D721Med (cell line): Measurements from ENCODE around the gene ELF1.

Source experiments
- DNase-seq: peaks from one replicate; pipeline ENCODE4 v3.0.0; 2011; ENCODE audit warnings: low spot score; ENCODE audit not compliant: insufficient read length
- FAIRE-seq: peaks from 2 replicates; lab custom pipeline; 2011; peaks lifted over from hg19 to GRCh38; lab: Jason Lieb, UNC
- TF ChIP-seq, protein P1 (sequence below): IDR thresholded peaks from 2 replicates; pipeline ENCODE4 v1.5.1; 2012; ENCODE audit warnings: mild to moderate bottlenecking, control low read depth; ENCODE audit not compliant: insufficient read depth; ENCODE audit errors: missing control alignments

The ELF1 gene

DNA sequence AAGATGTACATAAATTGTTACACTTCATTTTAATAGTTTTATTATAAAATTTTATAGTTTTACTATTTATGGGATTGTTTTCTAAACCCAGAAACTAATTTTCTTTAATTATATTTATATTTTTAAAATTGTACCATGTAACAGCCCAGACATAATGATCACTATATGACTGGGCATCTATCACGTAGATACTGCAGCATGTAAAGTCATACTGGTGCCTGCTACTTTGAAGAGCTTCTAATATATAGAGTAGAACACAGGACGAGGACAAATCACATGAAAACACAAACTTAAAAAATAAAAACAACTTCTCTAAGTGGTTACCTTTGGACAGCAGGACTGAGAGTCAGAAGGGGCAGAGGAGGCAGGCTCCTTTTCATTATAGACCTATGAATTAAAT, 5.3 kb downstream of the ELF1 start:
- TF ChIP-seq, protein P1, sequence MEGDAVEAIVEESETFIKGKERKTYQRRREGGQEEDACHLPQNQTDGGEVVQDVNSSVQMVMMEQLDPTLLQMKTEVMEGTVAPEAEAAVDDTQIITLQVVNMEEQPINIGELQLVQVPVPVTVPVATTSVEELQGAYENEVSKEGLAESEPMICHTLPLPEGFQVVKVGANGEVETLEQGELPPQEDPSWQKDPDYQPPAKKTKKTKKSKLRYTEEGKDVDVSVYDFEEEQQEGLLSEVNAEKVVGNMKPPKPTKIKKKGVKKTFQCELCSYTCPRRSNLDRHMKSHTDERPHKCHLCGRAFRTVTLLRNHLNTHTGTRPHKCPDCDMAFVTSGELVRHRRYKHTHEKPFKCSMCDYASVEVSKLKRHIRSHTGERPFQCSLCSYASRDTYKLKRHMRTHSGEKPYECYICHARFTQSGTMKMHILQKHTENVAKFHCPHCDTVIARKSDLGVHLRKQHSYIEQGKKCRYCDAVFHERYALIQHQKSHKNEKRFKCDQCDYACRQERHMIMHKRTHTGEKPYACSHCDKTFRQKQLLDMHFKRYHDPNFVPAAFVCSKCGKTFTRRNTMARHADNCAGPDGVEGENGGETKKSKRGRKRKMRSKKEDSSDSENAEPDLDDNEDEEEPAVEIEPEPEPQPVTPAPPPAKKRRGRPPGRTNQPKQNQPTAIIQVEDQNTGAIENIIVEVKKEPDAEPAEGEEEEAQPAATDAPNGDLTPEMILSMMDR, result no peak
- FAIRE-seq (no peak), DNase-seq (no peak)

DNA sequence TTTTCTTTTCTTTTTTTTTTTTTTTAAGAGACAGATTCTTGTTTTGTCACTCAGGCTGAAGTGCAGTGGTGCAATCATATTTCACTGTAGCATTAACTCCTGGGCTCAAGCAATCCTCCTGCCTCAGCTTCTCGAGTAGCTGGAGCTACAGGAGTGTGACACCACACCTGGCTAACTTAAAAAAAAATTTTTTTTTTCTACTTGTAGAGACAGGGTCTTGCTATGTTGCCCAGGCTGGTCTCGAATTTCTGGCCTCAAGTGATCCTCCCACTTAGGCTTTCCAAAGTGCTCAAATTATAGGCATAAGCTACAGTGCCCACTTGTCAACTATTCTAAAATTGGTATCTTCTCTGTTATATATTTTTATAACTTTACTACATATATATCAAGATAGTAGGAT, 6.6 kb downstream of the ELF1 start:
- FAIRE-seq, result no peak
- no peak for DNase-seq
- TF ChIP-seq, protein P1, result no peak

DNA sequence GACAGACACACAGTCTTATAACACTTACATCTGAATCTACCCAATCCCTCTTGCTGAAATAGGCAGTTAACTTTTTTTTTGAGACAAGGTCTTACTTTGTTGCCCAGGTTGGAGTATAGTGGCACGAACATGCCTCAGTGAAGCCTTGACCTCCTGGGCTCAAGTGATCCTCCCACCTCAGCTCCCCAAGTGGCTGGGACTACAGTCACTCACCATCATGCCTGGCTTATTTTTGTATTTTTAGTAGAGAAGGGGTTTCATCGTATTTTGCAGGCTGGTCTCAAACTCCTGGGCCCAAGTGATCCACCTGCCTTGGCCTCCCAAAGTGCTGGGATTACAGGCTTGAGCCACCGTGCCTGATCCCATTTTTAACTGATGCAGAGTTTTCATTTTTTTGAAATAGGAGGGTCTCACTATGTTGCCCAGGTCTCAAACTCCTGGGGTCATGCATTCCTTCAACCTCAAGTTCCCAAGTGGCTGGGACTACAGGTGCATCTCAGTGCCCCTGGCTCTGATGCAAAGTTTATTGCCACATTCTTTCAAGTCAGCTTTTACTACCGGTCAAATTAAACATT, 7.6 kb downstream of the ELF1 start:
- FAIRE-seq, result no peak
- TF ChIP-seq, protein P1, result no peak
- DNase-seq, result no peak

DNA sequence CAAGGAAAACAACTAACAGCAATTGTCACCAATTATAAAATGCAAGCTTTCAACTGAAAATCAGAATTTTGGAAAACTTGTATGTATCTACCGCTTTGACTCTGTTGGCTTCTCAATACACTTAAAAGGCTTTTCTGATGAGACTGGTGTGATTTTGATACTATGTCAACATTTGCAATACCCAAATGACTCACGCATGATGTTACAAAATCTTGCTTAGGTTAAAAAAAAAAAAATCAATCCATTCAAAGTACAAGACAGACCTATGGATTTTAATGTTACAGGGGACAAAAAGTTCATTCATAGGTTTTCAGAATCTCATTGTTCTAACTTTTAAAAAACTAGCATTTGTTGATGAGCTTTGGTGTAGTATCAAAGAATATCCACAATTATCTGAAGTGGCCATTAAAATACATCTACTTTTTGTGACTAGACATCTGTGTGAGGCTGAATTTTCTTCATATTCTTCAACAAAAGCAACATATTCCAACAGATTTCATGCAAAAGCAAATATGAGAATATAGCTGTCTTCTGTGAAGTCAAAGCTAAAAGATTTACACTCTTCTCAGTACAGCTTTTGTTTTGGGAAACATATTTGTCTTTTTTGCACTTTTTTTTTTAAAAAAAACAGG, 10.7 kb downstream of the ELF1 start:
- TF ChIP-seq, protein P1, result no peak
- FAIRE-seq, result no peak
- DNase-seq, result no peak

DNA sequence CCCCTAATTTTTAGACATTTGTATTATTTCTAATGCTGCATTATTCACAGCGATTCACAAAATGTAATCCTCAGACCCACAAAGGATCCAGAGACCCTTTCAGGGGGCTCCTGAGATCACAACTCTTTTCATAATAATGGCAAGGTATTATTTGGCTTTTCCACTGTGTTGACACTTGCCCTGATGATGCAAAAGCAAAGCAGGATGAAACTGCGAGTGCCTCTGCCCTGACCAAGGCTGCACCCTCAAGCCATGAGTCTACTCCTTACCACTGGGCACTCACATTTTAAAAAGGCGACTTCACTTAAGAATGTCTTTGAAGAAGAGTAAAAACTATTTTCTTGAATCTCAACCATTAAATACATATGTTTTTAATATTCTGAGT, 11.4 kb downstream of the ELF1 start:
- FAIRE-seq, result no peak
- TF ChIP-seq, protein P1, result no peak
- no peak for DNase-seq

DNA sequence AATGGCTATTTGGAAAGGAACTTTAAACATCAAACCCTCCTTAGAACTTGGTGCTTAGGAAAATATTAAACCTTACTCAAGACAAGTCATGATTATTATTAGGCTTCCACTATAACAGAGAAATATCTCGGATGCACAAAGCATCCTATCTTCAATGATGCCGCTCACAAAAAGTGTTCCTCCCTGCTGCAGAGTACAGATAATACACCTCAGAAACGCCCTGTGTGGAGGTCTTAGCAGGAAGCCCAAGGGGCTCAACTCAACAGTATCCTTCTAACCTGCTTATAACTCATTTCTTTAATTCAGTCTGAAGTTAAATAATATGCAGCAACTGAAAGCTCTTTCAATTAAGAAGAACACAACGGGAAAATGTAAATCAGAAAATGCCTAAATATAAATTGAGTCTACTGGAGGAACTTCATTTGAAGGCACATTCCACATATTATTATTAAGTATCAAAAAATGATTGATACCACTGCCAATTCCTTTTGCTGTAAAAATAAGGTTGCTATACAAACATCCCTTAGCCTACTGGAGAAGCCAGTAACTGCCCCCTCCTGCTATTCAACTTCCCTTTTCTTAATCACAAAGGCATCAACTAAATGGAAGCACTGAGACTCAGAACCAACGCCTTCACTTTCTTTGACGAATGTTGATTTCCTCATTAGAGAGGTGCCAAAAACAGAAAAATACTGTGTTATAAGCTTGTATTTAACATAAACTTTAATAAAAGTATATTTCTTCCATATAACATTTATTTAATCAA, 12.0 kb downstream of the ELF1 start:
- no peak for DNase-seq
- TF ChIP-seq, protein P1, result no peak
- FAIRE-seq, result no peak

DNA sequence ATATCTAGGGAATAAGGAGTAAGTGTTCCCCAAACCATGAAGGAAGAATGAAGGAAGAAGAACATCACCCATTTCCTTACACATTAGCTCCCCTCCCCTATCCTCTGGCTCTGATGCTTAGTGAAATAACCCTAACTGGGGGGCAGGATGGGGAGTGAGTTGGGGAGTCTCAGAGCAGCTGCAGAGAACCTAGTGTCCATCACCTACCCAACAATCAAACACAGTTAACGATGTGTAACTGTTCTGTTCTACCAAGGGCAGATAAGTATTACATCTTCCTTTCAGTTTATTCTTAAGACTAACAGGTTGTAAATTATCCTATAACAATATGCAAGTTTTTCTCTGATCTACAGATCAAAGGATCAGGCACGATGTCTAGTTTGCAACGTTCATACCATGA, 12.8 kb downstream of the ELF1 start:
- TF ChIP-seq, protein P1, result no peak
- DNase-seq (no peak), FAIRE-seq (no peak)
